GM12865 (cell line): ENCODE results near the gene KIR2DL3.
"Not testable (repeated sequence)": the region's sequence is repeated elsewhere in the genome, so short reads cannot be mapped to it uniquely, and the experiment has no call there.

Source experiments
- DNase-seq: peaks from one replicate; pipeline ENCODE4 v3.0.0; 2010; ENCODE audit warnings: low read depth
- H3K4me3 ChIP-seq: 2 replicates; pipeline ENCODE4 v1.5.1; 2011; ENCODE audit warnings: mild to moderate bottlenecking, low read depth, low read length, control low read depth
- TF ChIP-seq, protein P1 (sequence below): IDR thresholded peaks from 2 replicates; pipeline ENCODE4 v1.5.1; 2011; ENCODE audit warnings: low read length, control low read depth, low read depth, inconsistent platforms; ENCODE audit not compliant: insufficient read depth; ENCODE audit errors: missing control alignments

The KIR2DL3 gene

DNA sequence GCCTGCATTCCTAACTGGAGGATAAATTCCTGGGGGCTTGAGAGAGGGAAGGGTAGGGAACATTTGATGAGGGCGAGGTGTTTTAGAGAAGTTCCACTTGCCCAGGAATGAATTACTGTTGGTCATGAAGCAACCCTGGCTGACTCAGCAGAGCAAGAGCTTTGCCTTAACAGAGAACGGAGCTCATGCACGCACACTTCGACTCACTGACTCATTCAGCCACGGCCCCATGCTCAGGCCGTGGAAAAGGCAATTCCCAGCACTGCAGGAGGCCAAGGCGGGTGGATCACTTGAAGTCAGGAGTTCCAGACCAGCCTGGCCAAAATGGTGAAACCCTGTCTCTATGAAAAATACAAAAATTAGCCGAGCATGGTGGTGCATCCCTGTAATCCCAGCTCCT, 25.9 kb downstream of the KIR2DL3 start:
- not testable (repeated sequence) for DNase-seq, H3K4me3 ChIP-seq

DNA sequence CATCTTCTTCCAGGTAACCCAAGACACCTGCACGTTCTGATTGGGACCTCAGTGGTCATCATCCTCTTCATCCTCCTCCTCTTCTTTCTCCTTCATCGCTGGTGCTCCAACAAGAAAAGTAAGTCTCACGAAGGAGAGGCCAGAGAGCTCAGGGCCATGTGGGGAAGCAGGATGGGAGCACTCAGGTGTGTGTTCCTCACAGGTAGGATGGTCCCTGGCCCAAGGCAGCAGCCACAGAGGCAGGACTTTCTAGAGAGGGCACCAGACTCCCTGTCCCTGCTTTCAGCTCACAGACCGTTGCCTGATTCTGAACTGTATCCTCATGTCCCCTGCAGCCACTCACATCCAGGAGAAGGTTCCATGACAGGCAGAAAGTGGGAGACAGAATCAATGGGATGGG, 28.2 kb downstream of the KIR2DL3 start:
- not testable (repeated sequence) for DNase-seq, H3K4me3 ChIP-seq

DNA sequence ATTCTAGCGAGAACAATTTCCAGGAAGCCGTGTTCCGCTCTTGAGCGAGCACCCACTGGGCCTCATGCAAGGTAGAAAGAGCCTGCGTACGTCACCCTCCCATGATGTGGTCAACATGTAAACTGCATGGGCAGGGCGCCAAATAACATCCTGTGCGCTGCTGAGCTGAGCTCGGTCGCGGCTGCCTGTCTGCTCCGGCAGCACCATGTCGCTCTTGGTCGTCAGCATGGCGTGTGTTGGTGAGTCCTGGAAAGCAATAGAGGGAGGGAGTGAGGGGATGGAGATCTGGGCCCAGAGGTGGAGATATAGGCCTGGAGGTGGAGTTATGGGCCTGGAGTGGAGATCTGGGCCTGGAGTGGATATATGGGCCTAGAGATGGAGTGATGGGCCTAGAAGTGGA, 31.3 kb downstream of the KIR2DL3 start, which contains the start of gene KIR2DL1:
Gene KIR2DL1 (plus strand): TSS at position 148 of the 400 bp plus-strand sequence. CDS start 58 bp downstream, at position 206.
- DNase-seq = not testable (repeated sequence)

DNA sequence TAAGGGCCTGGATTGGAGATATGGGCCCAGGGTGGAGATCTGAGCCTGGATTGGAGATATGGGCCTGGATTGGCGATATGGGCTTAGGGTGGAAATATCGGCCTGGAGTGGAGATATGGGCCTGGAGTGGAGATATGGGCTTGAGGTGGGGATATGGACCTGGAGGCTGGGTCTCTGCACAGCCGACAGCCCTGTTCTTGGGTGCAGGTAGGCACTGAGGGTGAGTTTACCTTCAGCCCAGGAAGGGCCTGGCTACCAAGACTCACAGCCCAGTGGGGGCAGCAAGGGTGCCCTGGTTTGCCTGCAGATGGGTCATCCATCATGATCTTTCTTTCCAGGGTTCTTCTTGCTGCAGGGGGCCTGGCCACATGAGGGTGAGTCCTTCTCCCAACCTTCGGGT, 32.2 kb downstream of the KIR2DL3 start:
- not testable (repeated sequence) for H3K4me3 ChIP-seq, DNase-seq

More for the DNA sequence above, 31.3 kb downstream of the KIR2DL3 start, which contains the start of gene KIR2DL1:
- H3K4me3 ChIP-seq = not testable (repeated sequence)

DNA sequence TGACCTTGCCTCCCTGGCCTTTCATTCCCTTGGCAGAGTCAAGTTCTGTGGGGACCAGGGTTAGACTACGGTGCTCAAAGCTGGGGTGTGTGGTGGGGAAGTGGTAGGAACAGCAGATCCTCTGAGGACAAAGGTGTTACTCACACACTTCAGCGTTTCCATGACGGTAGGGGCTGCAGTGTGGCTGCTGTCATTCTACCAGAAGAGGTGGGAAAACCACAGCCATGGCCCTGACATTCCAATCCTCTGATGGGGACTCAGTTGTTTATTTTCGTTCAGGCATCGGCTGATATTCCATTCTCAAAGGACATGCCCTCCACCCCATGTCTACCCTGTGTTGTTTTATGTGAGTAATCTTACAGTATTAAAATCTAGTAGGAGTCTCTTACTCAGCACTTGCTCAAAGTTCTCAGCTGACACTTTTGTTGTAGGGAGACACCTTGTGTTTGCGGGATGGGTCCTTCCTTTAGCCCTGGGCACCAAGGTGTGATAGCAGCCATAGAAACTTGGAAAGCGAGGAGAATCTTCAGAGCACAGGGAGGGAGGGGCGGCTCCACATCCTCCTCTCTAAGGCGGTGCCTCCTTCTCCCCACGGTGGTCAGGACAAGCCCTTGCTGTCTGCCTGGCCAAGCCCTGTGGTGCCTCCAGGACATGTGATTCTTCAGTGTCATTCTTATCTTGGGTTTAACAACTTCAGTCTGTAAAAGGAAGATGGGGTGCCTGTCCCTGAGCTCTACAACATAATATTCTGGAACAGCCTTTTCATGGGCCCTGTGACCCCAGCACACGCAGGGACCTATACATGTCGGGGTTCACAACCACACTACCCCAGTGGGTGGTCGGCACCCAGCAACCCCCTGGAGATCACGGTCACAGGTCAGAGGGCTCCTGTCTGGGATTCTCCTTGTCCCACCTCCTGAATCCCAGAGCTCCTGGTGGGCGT, 33.0 kb downstream of the KIR2DL3 start:
- H3K4me3 ChIP-seq, DNase-seq: not testable (repeated sequence)

DNA sequence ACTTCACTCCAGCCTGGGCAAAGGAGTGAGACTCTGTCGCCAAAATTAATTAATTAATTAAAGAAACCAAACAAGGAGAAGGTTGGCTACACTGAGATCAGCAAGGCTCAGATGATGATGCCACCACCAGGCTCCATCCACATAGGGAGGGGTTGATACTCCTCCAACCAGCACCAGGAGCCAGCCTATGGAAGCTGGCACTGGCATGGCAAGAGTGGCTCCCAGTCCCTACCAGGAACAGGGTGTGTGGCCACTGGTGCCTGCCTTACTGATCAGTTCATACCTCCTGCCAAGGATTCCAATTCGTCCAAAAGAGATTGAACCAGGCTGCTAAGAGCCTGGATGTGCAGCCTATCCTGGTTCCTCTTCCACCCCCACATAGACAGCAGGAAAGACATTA, 34.4 kb downstream of the KIR2DL3 start:
- DNase-seq = not testable (repeated sequence)

DNA sequence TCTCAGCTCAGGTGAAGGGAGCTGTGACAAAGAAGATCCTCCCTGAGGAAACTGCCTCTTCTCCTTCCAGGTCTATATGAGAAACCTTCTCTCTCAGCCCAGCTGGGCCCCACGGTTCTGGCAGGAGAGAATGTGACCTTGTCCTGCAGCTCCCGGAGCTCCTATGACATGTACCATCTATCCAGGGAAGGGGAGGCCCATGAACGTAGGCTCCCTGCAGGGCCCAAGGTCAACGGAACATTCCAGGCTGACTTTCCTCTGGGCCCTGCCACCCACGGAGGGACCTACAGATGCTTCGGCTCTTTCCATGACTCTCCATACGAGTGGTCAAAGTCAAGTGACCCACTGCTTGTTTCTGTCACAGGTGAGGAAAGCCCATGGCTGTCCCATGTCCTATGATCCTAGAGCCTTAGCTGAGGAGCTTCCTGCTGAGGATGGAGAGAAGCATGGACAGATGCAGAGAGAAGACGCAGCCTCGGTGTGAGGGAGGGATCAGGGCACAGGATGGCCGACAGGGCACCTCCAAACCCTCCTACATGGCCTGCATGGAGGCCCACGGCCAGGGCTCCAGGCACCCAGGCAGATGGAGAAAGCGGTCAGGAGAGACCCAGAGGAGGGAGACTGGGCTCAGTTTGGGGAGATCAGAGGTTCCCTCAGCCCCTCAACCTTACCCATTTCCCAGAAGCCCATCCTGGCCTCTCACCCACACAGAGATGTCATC, 36.9 kb downstream of the KIR2DL3 start:
- H3K4me3 ChIP-seq, DNase-seq: not testable (repeated sequence)

More for the DNA sequence above, 34.4 kb downstream of the KIR2DL3 start:
- not testable (repeated sequence) for H3K4me3 ChIP-seq

DNA sequence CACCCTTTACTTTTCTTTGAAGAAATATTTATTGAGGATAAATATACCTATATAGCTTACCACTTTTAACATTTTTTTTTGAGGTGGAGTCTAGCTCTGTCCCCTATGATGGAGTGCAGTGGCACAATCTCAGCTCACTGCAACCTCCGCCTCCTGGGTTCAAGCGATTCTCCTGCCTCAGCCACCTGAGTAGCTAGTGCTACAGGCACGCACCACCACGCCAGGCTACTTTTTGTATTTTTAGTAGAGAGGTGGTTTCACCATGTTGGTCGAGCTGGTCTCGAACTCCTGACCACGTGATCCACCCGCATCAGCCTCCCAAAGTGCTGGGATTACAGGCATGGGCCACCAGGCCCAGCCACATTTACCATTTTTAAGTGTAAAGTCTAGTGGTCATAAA, 37.5 kb downstream of the KIR2DL3 start:
- H3K4me3 ChIP-seq, DNase-seq: not testable (repeated sequence)

DNA sequence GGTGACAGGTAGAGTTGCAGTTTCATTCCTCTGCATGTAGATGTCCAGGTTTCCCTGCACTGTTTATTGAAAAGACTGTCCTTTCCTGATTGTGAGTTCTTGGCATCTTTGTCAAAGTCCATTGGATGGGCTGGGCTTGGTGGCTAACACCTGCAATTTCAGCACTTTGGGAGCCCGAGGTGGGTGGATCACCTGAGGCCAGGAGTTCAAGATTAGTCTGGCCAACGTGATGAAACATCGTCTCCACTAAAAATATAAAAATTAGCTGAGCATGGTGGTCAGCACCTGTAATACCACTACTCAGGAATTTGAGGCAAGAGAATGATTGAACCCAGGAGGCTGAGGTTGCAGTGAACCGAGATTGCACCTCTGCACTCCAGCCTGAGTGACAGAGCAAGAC, 39.5 kb downstream of the KIR2DL3 start:
- not testable (repeated sequence) for DNase-seq, H3K4me3 ChIP-seq

DNA sequence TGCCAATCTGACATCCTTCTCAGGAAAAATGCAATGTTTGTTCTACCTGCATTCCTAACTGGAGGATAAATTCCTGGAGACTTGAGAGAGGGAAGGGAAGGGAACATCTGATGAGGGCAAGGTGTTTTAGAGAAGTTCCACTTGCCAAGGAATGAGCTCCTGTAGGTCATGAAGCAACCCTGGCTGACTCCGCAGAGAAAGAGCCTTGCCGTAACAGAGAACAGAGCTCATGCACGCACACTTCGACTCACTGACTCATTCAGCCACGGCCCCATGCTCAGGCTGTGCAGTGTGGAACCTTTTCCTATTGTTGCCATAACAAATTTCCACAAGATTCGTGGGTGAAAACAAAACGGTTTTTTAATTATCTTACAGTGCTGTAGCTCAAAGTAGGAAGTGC, 40.6 kb downstream of the KIR2DL3 start:
- DNase-seq, H3K4me3 ChIP-seq: not testable (repeated sequence)

DNA sequence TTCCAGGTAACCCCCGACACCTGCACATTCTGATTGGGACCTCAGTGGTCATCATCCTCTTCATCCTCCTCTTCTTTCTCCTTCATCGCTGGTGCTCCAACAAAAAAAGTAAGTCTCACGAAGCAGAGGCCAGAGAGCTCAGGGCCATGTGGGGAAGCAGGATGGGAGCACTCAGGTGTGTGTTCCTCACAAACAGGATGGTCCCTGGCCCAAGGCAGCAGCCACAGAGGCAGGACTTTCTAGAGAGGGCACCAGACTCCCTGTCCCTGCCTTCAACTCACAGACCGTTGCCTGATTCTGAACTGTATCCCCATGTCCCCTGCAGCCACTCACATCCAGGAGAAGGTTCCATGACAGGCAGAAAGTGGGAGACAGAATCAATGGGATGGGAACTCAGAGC, 44.6 kb downstream of the KIR2DL3 start:
- DNase-seq, H3K4me3 ChIP-seq: not testable (repeated sequence)

DNA sequence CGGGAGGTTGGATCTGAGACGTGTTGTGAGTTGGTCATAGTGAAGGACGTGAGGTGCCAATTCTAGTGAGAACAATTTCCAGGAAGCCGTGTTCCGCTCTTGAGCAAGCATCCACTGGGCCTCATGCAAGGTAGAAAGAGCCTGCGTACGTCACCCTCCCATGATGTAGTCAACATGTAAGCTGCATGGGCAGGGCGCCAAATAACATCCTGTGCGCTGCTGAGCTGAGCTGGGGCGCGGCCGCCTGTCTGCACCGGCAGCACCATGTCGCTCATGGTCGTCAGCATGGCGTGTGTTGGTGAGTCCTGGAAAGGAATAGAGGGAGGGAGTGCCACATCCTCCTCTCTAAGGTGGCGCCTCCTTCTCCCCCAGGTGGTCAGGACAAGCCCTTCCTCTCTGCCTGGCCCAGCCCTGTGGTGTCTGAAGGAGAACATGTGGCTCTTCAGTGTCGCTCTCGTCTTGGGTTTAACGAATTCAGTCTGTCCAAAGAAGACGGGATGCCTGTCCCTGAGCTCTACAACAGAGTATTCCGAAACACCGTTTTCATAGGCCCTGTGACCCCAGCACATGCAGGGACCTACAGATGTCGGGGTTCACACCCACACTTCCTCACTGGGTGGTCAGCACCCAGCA, 47.9 kb downstream of the KIR2DL3 start:
- DNase-seq, H3K4me3 ChIP-seq: not testable (repeated sequence)

DNA sequence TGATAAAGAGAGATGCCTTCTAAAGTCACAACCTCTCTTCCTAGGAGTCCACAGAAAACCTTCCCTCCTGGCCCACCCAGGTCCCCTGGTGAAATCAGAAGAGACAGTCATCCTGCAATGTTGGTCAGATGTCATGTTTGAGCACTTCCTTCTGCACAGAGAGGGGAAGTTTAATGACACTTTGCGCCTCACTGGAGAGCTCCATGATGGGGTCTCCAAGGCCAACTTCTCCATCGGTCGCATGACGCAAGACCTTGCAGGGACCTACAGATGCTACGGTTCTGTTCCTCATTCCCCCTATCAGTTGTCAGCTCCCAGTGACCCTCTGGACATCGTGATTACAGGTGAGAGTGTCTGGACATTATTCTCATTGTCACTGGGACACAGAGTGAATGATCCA, 49.8 kb downstream of the KIR2DL3 start:
- DNase-seq, H3K4me3 ChIP-seq: not testable (repeated sequence)

DNA sequence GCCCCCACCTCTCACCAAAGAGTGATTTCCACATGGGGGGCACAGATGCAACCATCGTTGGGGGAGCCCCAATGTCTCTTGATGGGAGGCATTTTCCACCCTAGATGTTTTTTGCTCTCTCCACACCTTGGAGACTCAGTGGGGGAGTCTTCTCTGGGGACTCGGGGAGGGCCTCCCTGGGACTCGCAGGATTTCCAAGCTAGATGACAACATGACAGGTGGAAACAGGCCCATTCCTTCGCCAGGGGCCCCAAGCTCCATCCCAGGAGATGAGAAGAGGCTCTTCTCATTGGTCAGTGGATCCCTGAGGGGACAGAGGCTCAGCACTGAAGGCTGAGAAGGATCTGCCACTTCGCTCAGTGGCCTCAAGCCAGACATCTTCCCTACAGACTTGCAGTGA, 52.4 kb downstream of the KIR2DL3 start:
- DNase-seq = no peak
- no peak overlapping the region for H3K4me3 ChIP-seq
- TF ChIP-seq, protein P1, sequence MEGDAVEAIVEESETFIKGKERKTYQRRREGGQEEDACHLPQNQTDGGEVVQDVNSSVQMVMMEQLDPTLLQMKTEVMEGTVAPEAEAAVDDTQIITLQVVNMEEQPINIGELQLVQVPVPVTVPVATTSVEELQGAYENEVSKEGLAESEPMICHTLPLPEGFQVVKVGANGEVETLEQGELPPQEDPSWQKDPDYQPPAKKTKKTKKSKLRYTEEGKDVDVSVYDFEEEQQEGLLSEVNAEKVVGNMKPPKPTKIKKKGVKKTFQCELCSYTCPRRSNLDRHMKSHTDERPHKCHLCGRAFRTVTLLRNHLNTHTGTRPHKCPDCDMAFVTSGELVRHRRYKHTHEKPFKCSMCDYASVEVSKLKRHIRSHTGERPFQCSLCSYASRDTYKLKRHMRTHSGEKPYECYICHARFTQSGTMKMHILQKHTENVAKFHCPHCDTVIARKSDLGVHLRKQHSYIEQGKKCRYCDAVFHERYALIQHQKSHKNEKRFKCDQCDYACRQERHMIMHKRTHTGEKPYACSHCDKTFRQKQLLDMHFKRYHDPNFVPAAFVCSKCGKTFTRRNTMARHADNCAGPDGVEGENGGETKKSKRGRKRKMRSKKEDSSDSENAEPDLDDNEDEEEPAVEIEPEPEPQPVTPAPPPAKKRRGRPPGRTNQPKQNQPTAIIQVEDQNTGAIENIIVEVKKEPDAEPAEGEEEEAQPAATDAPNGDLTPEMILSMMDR = no peak
